ENCODE data around the gene RYR1.

DNA sequence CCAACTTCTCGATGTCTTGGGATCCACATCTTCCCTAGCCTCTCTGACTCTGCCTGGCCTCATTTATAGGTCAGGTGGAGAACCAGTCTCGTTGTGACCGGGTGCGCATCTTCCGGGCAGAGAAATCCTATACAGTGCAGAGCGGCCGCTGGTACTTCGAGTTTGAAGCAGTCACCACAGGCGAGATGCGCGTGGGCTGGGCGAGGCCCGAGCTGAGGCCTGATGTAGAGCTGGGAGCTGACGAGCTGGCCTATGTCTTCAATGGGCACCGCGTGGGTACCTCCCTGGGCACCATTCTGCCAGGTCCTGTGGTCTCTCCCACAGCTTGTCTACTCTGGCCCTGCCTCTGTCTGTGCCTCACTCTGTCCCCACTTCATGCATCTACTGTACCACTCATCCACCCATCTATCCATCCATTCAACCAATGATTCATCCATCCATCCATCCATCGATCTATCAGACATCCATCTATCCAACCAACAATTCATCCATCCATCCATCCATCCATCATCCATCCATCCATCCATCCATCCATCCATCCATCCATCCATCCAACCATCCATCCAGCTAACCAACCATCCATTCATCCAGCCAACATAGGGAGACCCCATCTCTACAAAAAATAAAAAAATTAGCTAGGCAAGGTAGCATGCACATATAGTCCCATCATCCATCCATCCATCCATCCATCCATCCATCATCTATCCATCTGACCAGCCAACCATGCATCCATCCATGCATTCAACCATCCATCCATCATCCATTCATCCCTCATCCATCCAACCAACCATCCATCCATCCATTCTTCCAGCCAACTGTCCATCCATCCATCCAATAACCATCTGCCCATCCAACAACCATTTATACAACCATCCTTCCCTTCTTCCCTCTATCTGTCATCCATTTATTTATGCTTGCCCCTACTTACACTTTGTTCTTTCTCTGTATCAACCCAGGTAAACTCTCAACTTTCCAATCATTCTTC lies 34.3 kb downstream of the RYR1 start:
- TF ChIP-seq POLR2A (IDR thresholded peaks at IDR 0.05), result no peak
- TF ChIP-seq, protein P1, sequence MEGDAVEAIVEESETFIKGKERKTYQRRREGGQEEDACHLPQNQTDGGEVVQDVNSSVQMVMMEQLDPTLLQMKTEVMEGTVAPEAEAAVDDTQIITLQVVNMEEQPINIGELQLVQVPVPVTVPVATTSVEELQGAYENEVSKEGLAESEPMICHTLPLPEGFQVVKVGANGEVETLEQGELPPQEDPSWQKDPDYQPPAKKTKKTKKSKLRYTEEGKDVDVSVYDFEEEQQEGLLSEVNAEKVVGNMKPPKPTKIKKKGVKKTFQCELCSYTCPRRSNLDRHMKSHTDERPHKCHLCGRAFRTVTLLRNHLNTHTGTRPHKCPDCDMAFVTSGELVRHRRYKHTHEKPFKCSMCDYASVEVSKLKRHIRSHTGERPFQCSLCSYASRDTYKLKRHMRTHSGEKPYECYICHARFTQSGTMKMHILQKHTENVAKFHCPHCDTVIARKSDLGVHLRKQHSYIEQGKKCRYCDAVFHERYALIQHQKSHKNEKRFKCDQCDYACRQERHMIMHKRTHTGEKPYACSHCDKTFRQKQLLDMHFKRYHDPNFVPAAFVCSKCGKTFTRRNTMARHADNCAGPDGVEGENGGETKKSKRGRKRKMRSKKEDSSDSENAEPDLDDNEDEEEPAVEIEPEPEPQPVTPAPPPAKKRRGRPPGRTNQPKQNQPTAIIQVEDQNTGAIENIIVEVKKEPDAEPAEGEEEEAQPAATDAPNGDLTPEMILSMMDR (IDR thresholded peaks at IDR 0.05), result no peak
